ENCODE measurements around the gene CTDSPL. TPM values are rescaled to one million over a fixed set of nuclear protein-coding genes. Genes with fewer than 3 reads are reported as not detected.

The CTDSPL gene
- total and polyA plus RNA-seq, 2 of the 13 experiments (the other 11 are each of a cell fraction or from before 2014, with no cell fraction given), result 26.1 to 142 TPM

GRCh38 chr3:37964716-37965115, 103.0 kb downstream of the CTDSPL start (continued):
- TF ChIP-seq ZBTB4 (CRISPR knock-in tag; IDR thresholded peaks at IDR 0.05; ENCODE audit: borderline replicate concordance) (no peak), HMG20A (CRISPR knock-in tag; IDR thresholded peaks at IDR 0.05; ENCODE audit: borderline replicate concordance) (peak; percentile 60; the same call in 1 of the 2 replicates), HNF1A (IDR thresholded peaks at IDR 0.05; ENCODE audit: low read depth) (peak; percentile 97), HNF1A (CRISPR knock-in tag; IDR thresholded peaks at IDR 0.05; ENCODE audit: borderline replicate concordance) (peak; percentile 95), NCOA2 (CRISPR knock-in tag; IDR thresholded peaks at IDR 0.05) (peak; percentile 65), MED8 (CRISPR knock-in tag; IDR thresholded peaks at IDR 0.05; ENCODE audit: insufficient replicate concordance) (no peak), ZNF281 (CRISPR knock-in tag; IDR thresholded peaks at IDR 0.05; ENCODE audit: borderline replicate concordance) (peak; percentile 72; the same call in 1 of the 2 replicates), GATAD2A (CRISPR knock-in tag; IDR thresholded peaks at IDR 0.05) (peak; percentile 85), DRAP1 (CRISPR knock-in tag; IDR thresholded peaks at IDR 0.05) (peak; percentile 74; the same call in 1 of the 2 replicates), KLF6 (CRISPR knock-in tag; IDR thresholded peaks at IDR 0.05) (peak; percentile 76), ZKSCAN8 (CRISPR knock-in tag; IDR thresholded peaks at IDR 0.05; ENCODE audit: borderline replicate concordance) (peak; percentile 68; the same call in 1 of the 2 replicates)
- TF ChIP-seq, protein P1, sequence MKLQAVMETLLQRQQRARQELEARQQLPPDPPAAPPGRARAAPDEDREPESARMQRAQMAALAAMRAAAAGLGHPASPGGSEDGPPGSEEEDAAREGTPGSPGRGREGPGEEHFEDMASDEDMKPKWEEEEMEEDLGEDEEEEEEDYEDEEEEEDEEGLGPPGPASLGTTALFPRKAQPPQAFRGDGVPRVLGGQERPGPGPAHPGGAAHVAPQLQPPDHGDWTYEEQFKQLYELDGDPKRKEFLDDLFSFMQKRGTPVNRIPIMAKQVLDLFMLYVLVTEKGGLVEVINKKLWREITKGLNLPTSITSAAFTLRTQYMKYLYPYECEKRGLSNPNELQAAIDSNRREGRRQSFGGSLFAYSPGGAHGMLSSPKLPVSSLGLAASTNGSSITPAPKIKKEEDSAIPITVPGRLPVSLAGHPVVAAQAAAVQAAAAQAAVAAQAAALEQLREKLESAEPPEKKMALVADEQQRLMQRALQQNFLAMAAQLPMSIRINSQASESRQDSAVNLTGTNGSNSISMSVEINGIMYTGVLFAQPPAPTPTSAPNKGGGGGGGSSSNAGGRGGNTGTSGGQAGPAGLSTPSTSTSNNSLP (IDR thresholded peaks at IDR 0.05; ENCODE audit: low read depth, low read length), result peak; percentile 71

Data from HepG2 (cell line).